Thyroid gland (tissue), 4 donors: ENCODE data around the gene NACA2.

Experiments used
- CTCF ChIP-seq, 6 experiments: fragments of 200-600 bp in 3 of 6; fragments of 450-650 bp in 3 of 6; sonication (generic) in 3 of 6; IDR thresholded peaks; one replicate each; pipeline ENCODE4 v1.5.1; 2016 to 2019; ENCODE audit warnings: antibody characterized with exemption in 6 of 6, mild to moderate bottlenecking in 2 of 6, inconsistent platforms in 1 of 6, moderate library complexity in 1 of 6
- POLR2A ChIP-seq, 2 donors: fragments of 450-650 bp; IDR thresholded peaks; one replicate each; pipeline ENCODE4 v1.6.1; 2017; ENCODE audit warnings: antibody characterized with exemption in 2 of 2, mild to moderate bottlenecking in 2 of 2, moderate library complexity in 1 of 2

GRCh38 chr17:61587807-61588660, 3.0 kb downstream of the NACA2 start:
- TF ChIP-seq POLR2A (IDR thresholded peaks at IDR 0.05): no peak
- TF ChIP-seq CTCF (IDR thresholded peaks at IDR 0.05): no peak
